Caco-2 (cell line): ENCODE data around the gene CPA5. TPM values are rescaled to one million over a fixed set of nuclear protein-coding genes. Genes with fewer than 3 reads are reported as not detected.

Source experiments
- BruUV-seq: library from RNA; stranded (reverse); fragments of 400-500 nt; replicated peaks from 2 replicates; lab custom pipeline; 2021; lab: Mats Ljungman, UMichigan
- CTCF ChIA-PET: fragments of 300-600 bp; sonication (Branson Sonifier 250); formaldehyde crosslinking; loops from one replicate; lab custom pipeline; 2022; ENCODE audit warnings: antibody characterized with exemption; lab: Charles Lee
- POLR2A ChIA-PET: fragments of 300-600 bp; sonication (Branson Sonifier 250); formaldehyde crosslinking; loops from one replicate; lab custom pipeline; 2022; ENCODE audit warnings: antibody characterized with exemption; lab: Charles Lee
- DNase-seq, 2 experiments: peaks; one replicate each; pipeline versions ENCODE4 v3.0.0 to v3.0.0-alpha.2; 2020 to 2022
- H3K27me3 ChIP-seq: replicated peaks from 2 replicates; pipeline ENCODE4 v1.6.0; 2011; ENCODE audit warnings: low read length; ENCODE audit not compliant: control insufficient read depth, insufficient read depth
- H3K36me3 ChIP-seq: 2 replicates; pipeline ENCODE4 v1.5.1; 2011; ENCODE audit warnings: low read length; ENCODE audit not compliant: control insufficient read depth, insufficient read depth
- H3K4me1 ChIP-seq: fragments of 250-450 bp; sonication (Bioruptor Pico); 2 replicates; pipeline ENCODE4 v1.5.1; 2020; ENCODE audit warnings: mild to moderate bottlenecking
- H3K4me3 ChIP-seq: 2 replicates; pipeline ENCODE4 v1.5.1; 2011; ENCODE audit warnings: low read depth, mild to moderate bottlenecking, control low read depth, low read length
- H3K9me3 ChIP-seq: fragments of 250-450 bp; sonication (Bioruptor Pico); 2 replicates; pipeline ENCODE4 v1.5.1; 2020; ENCODE audit warnings: mild to moderate bottlenecking, moderate library complexity
- H3K27ac Mint-ChIP-seq: one replicate; pipeline ENCODE4 v1.8.0; 2022; ENCODE audit warnings: mixed read lengths; ENCODE audit not compliant: unreplicated experiment
- H3K27me3 Mint-ChIP-seq: one replicate; pipeline ENCODE4 v1.8.0; 2022; ENCODE audit warnings: mixed read lengths; ENCODE audit not compliant: insufficient read depth, unreplicated experiment
- H3K36me3 Mint-ChIP-seq: one replicate; pipeline ENCODE4 v1.8.0; 2022; ENCODE audit warnings: mild to moderate bottlenecking, mixed read lengths; ENCODE audit not compliant: insufficient read depth, unreplicated experiment
- H3K4me1 Mint-ChIP-seq: one replicate; pipeline ENCODE4 v1.8.0; 2022; ENCODE audit warnings: low read depth, mixed read lengths; ENCODE audit not compliant: unreplicated experiment
- H3K4me3 Mint-ChIP-seq: one replicate; pipeline ENCODE4 v1.8.0; 2022; ENCODE audit warnings: mild to moderate bottlenecking, moderate library complexity, mixed read lengths; ENCODE audit not compliant: unreplicated experiment
- H3K9me3 Mint-ChIP-seq: one replicate; pipeline ENCODE4 v1.8.0; 2022; ENCODE audit warnings: mixed read lengths; ENCODE audit not compliant: unreplicated experiment
- CTCF ChIP-seq, 2 experiments: fragments of 200-600 bp in 1 of 2; IDR thresholded peaks; 1 replicate in 1 of 2; 2 replicates in 1 of 2; pipeline versions ENCODE4 v1.5.1 to v1.8.0; 2011 to 2022; ENCODE audit warnings: antibody characterized with exemption in 1 of 2, control low read depth in 1 of 2, inconsistent platforms in 1 of 2, low read depth in 1 of 2, low read length in 1 of 2, mild to moderate bottlenecking in 1 of 2, moderate library complexity in 1 of 2; ENCODE audit not compliant: insufficient read depth in 1 of 2, severe bottlenecking in 1 of 2, unreplicated experiment in 1 of 2
- intact Hi-C: fragments of 100-400 bp; cut with micrococcal nuclease; formaldehyde crosslinking; loops from one replicate; pipeline ENCODE4 v1.10.0; 2022; ENCODE audit not compliant: unreplicated experiment
- total RNA-seq: library from RNA; stranded (reverse); gene quantifications from 2 replicates; pipeline ENCODE4 v1.2.3, GENCODE V29; 2022

CPA5 gene
- total RNA-seq, 1 experiment from 2014 or later, result not detected

- TF ChIP-seq CTCF (IDR thresholded peaks at IDR 0.05; ENCODE audit: insufficient read depth in 1 of 2, low read depth in 1 of 2, low read length in 1 of 2, severe bottlenecking in 1 of 2, unreplicated experiment in 1 of 2), result no peak
- H3K9me3 ChIP-seq, result no peaks in the 10 kb centered on the region
- BruUV-seq, result no TSS peak
- H3K4me1 ChIP-seq, result no peaks in the 10 kb centered on the region
- H3K4me3 Mint-ChIP-seq, result no peak overlapping the region
- H3K27ac Mint-ChIP-seq, result no peak overlapping the region
- POLR2A ChIA-PET, result no interaction called here
- no peaks in the 10 kb centered on the region for H3K36me3 Mint-ChIP-seq
- H3K36me3 ChIP-seq, result no peaks in the 10 kb centered on the region
- DNase-seq, result no peak
- CTCF ChIA-PET, result no interaction called here
- H3K9me3 Mint-ChIP-seq, result peaks cover 3% of the 10 kb centered on the region
- intact Hi-C loops, result no loop called here
- H3K27me3 Mint-ChIP-seq, result no peaks in the 10 kb centered on the region
- no peaks in the 10 kb centered on the region for H3K27me3 ChIP-seq
- H3K4me3 ChIP-seq, result no peak overlapping the region
- no peaks in the 10 kb centered on the region for H3K4me1 Mint-ChIP-seq
These were observed 37.1 kb downstream of the CPA5 start for GRCh38 chr7:130381468-130382312.

GRCh38 chr7:130383187-130383980 lies 38.8 kb downstream of the CPA5 start:
- CTCF ChIA-PET, result no interaction called here
- Histone ChIP-seq H3K4me3 (no peak overlapping the region), H3K9me3 (no peaks in the 10 kb centered on the region), H3K36me3 (no peaks in the 10 kb centered on the region), H3K4me1 (no peaks in the 10 kb centered on the region), H3K27me3 (no peaks in the 10 kb centered on the region)
- Mint-ChIP-seq H3K27ac (no peak overlapping the region), H3K9me3 (no peaks in the 10 kb centered on the region), H3K4me3 (no peak overlapping the region), H3K4me1 (no peaks in the 10 kb centered on the region), H3K36me3 (no peaks in the 10 kb centered on the region), H3K27me3 (no peaks in the 10 kb centered on the region)
- BruUV-seq, result no TSS peak
- no peak for DNase-seq
- intact Hi-C loops, result no loop called here
- no peak for TF ChIP-seq CTCF (IDR thresholded peaks at IDR 0.05; ENCODE audit: insufficient read depth in 1 of 2, low read depth in 1 of 2, low read length in 1 of 2, severe bottlenecking in 1 of 2, unreplicated experiment in 1 of 2)
- POLR2A ChIA-PET, result no interaction called here

- no peak for TF ChIP-seq CTCF (IDR thresholded peaks at IDR 0.05; ENCODE audit: insufficient read depth in 1 of 2, low read depth in 1 of 2, low read length in 1 of 2, severe bottlenecking in 1 of 2, unreplicated experiment in 1 of 2)
- no TSS peak for BruUV-seq
- Mint-ChIP-seq H3K4me3 (no peak overlapping the region), H3K27ac (no peak overlapping the region), H3K27me3 (no peaks in the 10 kb centered on the region), H3K4me1 (no peaks in the 10 kb centered on the region), H3K9me3 (no peaks in the 10 kb centered on the region), H3K36me3 (no peaks in the 10 kb centered on the region)
- Histone ChIP-seq H3K4me1 (no peaks in the 10 kb centered on the region), H3K27me3 (no peaks in the 10 kb centered on the region), H3K9me3 (no peaks in the 10 kb centered on the region), H3K36me3 (no peaks in the 10 kb centered on the region), H3K4me3 (no peak overlapping the region)
- intact Hi-C loops, result no loop called here
- ChIA-PET CTCF (no interaction called here), POLR2A (no interaction called here)
- no peak for DNase-seq
These were observed 39.8 kb downstream of the CPA5 start for GRCh38 chr7:130384371-130384801.
